ENCODE data around the gene SSNA1. TPM values are rescaled to one million over a fixed set of nuclear protein-coding genes. Genes with fewer than 3 reads are reported as not detected.

The SSNA1 gene
- total and polyA plus RNA-seq, 9 of the 15 experiments (the other 6 are each of a cell fraction or from before 2014, with no cell fraction given), result 1.9 to 130 (median 57.1) TPM

- TF ChIP-seq MBD1 (CRISPR knock-in tag; IDR thresholded peaks at IDR 0.05) (no peak), ZNF830 (CRISPR knock-in tag; IDR thresholded peaks at IDR 0.05) (no peak), SMARCA5 (IDR thresholded peaks at IDR 0.05) (no peak), PRPF4 (IDR thresholded peaks at IDR 0.05; ENCODE audit: insufficient read depth, low read depth, low read length, poor library complexity, severe bottlenecking) (no peak), THAP12 (CRISPR knock-in tag; IDR thresholded peaks at IDR 0.05) (no peak), E2F5 (CRISPR knock-in tag; IDR thresholded peaks at IDR 0.05) (no peak), NRF1 (conservative IDR thresholded peaks at IDR 0.05 in 1 of 2, IDR thresholded peaks at IDR 0.05 in 1 of 2) (peak; percentile 58 to 59; a peak in 3 of 4 replicates), ZKSCAN8 (CRISPR knock-in tag; IDR thresholded peaks at IDR 0.05) (no peak), CREB3 (tag; conservative IDR thresholded peaks at IDR 0.05; ENCODE audit: low read depth) (no peak), ZNF212 (CRISPR knock-in tag; IDR thresholded peaks at IDR 0.05) (no peak), ZNF445 (CRISPR knock-in tag; IDR thresholded peaks at IDR 0.05; ENCODE audit: low read depth) (no peak), U2AF1 (optimal IDR thresholded peaks at IDR 0.05; ENCODE audit: low read depth, low read length) (no peak), NFYB (IDR thresholded peaks at IDR 0.05; ENCODE audit: extremely low read depth, insufficient read length) (no peak)
These were observed 29.1 kb downstream of the SSNA1 start (continued) for GRCh38 chr9:137217276-137218211.
